IMR-90 (cell line): ENCODE measurements around the gene EPN3. TPM values are rescaled to one million over a fixed set of nuclear protein-coding genes. Genes with fewer than 3 reads are reported as not detected.

Experiments used
- ATAC-seq: fragments of 200-7000 bp; cut with Tn5 transposase; 2 replicates; pipeline ENCODE4 v1.9.1; 2020; ENCODE audit warnings: low read depth, mild to moderate bottlenecking, moderate library complexity
- BruUV-seq: library from RNA; stranded (reverse); fragments of 400-500 nt; replicated peaks from 2 replicates; lab custom pipeline; 2021; lab: Mats Ljungman, UMichigan
- CTCF ChIA-PET: fragments of 300-600 bp; formaldehyde crosslinking; extraction: SDS; loops from one replicate; lab custom pipeline; 2021; ENCODE audit warnings: antibody characterized with exemption; lab: Yijun Ruan, JAX
- POLR2A ChIA-PET: fragments of 300-600 bp; sonication (Branson Sonifier 250); formaldehyde crosslinking; loops from one replicate; lab custom pipeline; 2022; ENCODE audit warnings: antibody characterized with exemption; ENCODE audit not compliant: unreplicated experiment; lab: Charles Lee
- DNase-seq: peaks from one replicate; pipeline ENCODE4 v3.0.0; 2013
- H2AFZ ChIP-seq: replicated peaks from 2 replicates; pipeline ENCODE3; 2013; ENCODE audit warnings: low read length, mild to moderate bottlenecking; ENCODE audit not compliant: poor library complexity
- H2AK5ac ChIP-seq: 2 replicates; pipeline ENCODE4 v1.6.1; 2013; ENCODE audit warnings: low read depth, low read length, inconsistent platforms
- H2AK9ac ChIP-seq: replicated peaks from 2 replicates; pipeline ENCODE3; 2013; ENCODE audit warnings: mild to moderate bottlenecking, low read depth, low read length, moderate library complexity; ENCODE audit not compliant: poor library complexity
- H2BK120ac ChIP-seq: 2 replicates; pipeline ENCODE4 v1.6.1; 2013; ENCODE audit warnings: low read depth, low read length, inconsistent platforms
- H2BK15ac ChIP-seq: 3 replicates; pipeline ENCODE4 v1.6.1; 2013; ENCODE audit warnings: low read depth, low read length, inconsistent platforms
- H2BK20ac ChIP-seq: 2 replicates; pipeline ENCODE4 v1.6.1; 2013; ENCODE audit warnings: low read depth, mild to moderate bottlenecking, inconsistent platforms, low read length, moderate library complexity
- H2BK5ac ChIP-seq: 2 replicates; pipeline ENCODE4 v1.6.1; 2013; ENCODE audit warnings: mild to moderate bottlenecking, low read depth, low read length, inconsistent platforms; ENCODE audit not compliant: poor library complexity, severe bottlenecking
- H3K14ac ChIP-seq: replicated peaks from 2 replicates; pipeline ENCODE4 v1.6.1; 2013; ENCODE audit warnings: low read depth, low read length, inconsistent platforms
- H3K18ac ChIP-seq: 2 replicates; pipeline ENCODE4 v1.6.1; 2013; ENCODE audit warnings: low read depth, low read length, control low read depth
- H3K23ac ChIP-seq: 2 replicates; pipeline ENCODE4 v1.6.1; 2013; ENCODE audit warnings: low read depth, low read length, inconsistent platforms
- H3K27ac ChIP-seq: 2 replicates; pipeline ENCODE4 v1.5.1; 2013; ENCODE audit warnings: mild to moderate bottlenecking, control low read depth, low read length; ENCODE audit not compliant: insufficient read depth
- H3K27me3 ChIP-seq: 2 replicates; pipeline ENCODE4 v1.6.1; 2013; ENCODE audit warnings: low read length; ENCODE audit not compliant: control insufficient read depth, insufficient read depth
- H3K36me3 ChIP-seq: 2 replicates; pipeline ENCODE4 v1.6.1; 2013; ENCODE audit warnings: low read length, mixed read lengths; ENCODE audit not compliant: control insufficient read depth, insufficient read depth
- H3K4ac ChIP-seq: 2 replicates; pipeline ENCODE4 v1.6.1; 2013; ENCODE audit warnings: low read depth, low read length, inconsistent platforms
- H3K4me1 ChIP-seq: 2 replicates; pipeline ENCODE4 v1.6.1; 2013; ENCODE audit warnings: low read length, mixed read lengths; ENCODE audit not compliant: control insufficient read depth, insufficient read depth
- H3K4me2 ChIP-seq: 2 replicates; pipeline ENCODE4 v1.6.1; 2013; ENCODE audit warnings: low read depth, mild to moderate bottlenecking, control low read depth, low read length, moderate library complexity
- H3K4me3 ChIP-seq: 2 replicates; pipeline ENCODE4 v1.5.1; 2013; ENCODE audit warnings: low read depth, mild to moderate bottlenecking, control low read depth, low read length, moderate library complexity; ENCODE audit not compliant: insufficient read depth
- H3K56ac ChIP-seq: 2 replicates; pipeline ENCODE4 v1.6.1; 2013; ENCODE audit warnings: low read length, inconsistent platforms; ENCODE audit not compliant: insufficient read depth; ENCODE audit errors: extremely low read depth
- H3K79me1 ChIP-seq, 2 experiments: 2 replicates each; pipeline ENCODE4 v1.6.1; 2013; ENCODE audit warnings: low read length in 2 of 2, inconsistent platforms in 1 of 2, low read depth in 1 of 2
- H3K9ac ChIP-seq: 2 replicates; pipeline ENCODE4 v1.6.1; 2013; ENCODE audit warnings: low read depth, low read length, control low read depth
- H3K9me1 ChIP-seq: 2 replicates; pipeline ENCODE4 v1.6.1; 2013; ENCODE audit warnings: low read length, inconsistent platforms; ENCODE audit not compliant: insufficient read depth
- H3K9me3 ChIP-seq: 2 replicates; pipeline ENCODE4 v1.6.1; 2013; ENCODE audit warnings: low read length; ENCODE audit not compliant: control insufficient read depth, insufficient read depth
- H4K20me1 ChIP-seq: 2 replicates; pipeline ENCODE4 v1.6.1; 2013; ENCODE audit warnings: low read length, inconsistent platforms; ENCODE audit not compliant: insufficient read depth
- H4K5ac ChIP-seq: 2 replicates; pipeline ENCODE4 v1.6.1; 2013; ENCODE audit warnings: mild to moderate bottlenecking, low read depth, low read length, control low read depth
- H4K8ac ChIP-seq, 2 experiments: 2 replicates each; pipeline ENCODE4 v1.6.1; 2013; ENCODE audit warnings: low read depth in 2 of 2, low read length in 2 of 2, control low read depth in 1 of 2, inconsistent platforms in 1 of 2
- H4K91ac ChIP-seq: 2 replicates; pipeline ENCODE4 v1.6.1; 2013; ENCODE audit warnings: low read depth, low read length, inconsistent platforms; ENCODE audit not compliant: insufficient read depth
- BHLHE40 ChIP-seq: fragments of 150-350 bp; IDR thresholded peaks from 2 replicates; pipeline ENCODE4 v1.6.1; 2016; ENCODE audit warnings: mild to moderate bottlenecking, low read depth, low read length
- CEBPB ChIP-seq: IDR thresholded peaks from 2 replicates; pipeline ENCODE4 v1.6.1; 2012; ENCODE audit warnings: low read depth, low read length, improper control_type of control experiment
- CTCF ChIP-seq: conservative IDR thresholded peaks from 2 replicates; pipeline ENCODE4 v1.5.1; 2012; ENCODE audit warnings: mild to moderate bottlenecking, low read depth, low read length, improper control_type of control experiment
- FOS ChIP-seq: fragments of 150-350 bp; IDR thresholded peaks from 2 replicates; pipeline ENCODE4 v1.6.1; 2016; ENCODE audit warnings: low read depth, low read length
- MAZ ChIP-seq: IDR thresholded peaks from 2 replicates; pipeline ENCODE4 v1.6.1; 2012; ENCODE audit warnings: low read depth, mild to moderate bottlenecking, low read length, improper control_type of control experiment, moderate library complexity, borderline replicate concordance
- MXI1 ChIP-seq: IDR thresholded peaks from 2 replicates; pipeline ENCODE4 v1.6.1; 2012; ENCODE audit warnings: low read depth, mild to moderate bottlenecking, low read length, moderate library complexity, borderline replicate concordance
- POLR2A ChIP-seq: IDR thresholded peaks from 2 replicates; pipeline ENCODE4 v1.6.1; 2012; ENCODE audit warnings: mild to moderate bottlenecking, low read depth, low read length
- RAD21 ChIP-seq: IDR thresholded peaks from 2 replicates; pipeline ENCODE4 v1.6.1; 2012; ENCODE audit warnings: low read length, improper control_type of control experiment
- SMC3 ChIP-seq: fragments of 150-350 bp; IDR thresholded peaks from 2 replicates; pipeline ENCODE4 v1.6.1; 2016; ENCODE audit warnings: low read depth, mild to moderate bottlenecking, antibody characterized with exemption, low read length, moderate library complexity
- USF2 ChIP-seq: fragments of 150-350 bp; IDR thresholded peaks from 2 replicates; pipeline ENCODE4 v1.6.1; 2017; ENCODE audit warnings: mild to moderate bottlenecking, antibody characterized with exemption, low read length, low read depth
- WGBS, 2 experiments: methylation state at CpG; one replicate each; pipeline versions ENCODE4 v1.1.5 to v1.1.7; 2013; ENCODE audit warnings: missing lambda C conversion rate in 2 of 2; ENCODE audit not compliant: insufficient read length in 1 of 2; ENCODE audit errors: extremely low coverage in 2 of 2; 5-methylcytosine and 5-hydroxymethylcytosine counted together
- dilution Hi-C: fragments of 300-500 bp; cut with HindIII; formaldehyde crosslinking; loops from one replicate; pipeline ENCODE4 v1.14.3; 2018; ENCODE audit warnings: low sequenced_read_pairs; ENCODE audit not compliant: unreplicated experiment
- in situ Hi-C: fragments of 300-500 bp; cut with MboI; formaldehyde crosslinking; loops from 3 replicates; pipeline ENCODE4 v1.14.3; 2019; ENCODE audit warnings: low sequenced_read_pairs, inconsistent platforms, mixed read lengths
- intact Hi-C: fragments of 100-400 bp; cut with micrococcal nuclease; formaldehyde crosslinking; loops from 2 replicates; pipeline ENCODE4 v1.10.0; 2022
- polyA plus RNA-seq, 3 experiments: library from polyadenylated mRNA; depleted of rRNA; stranded (reverse); fragments of >200 nt; gene quantifications; 2 replicates each; pipeline ENCODE4 v1.2.3, GENCODE V29; 2012; ENCODE audit warnings: low replicate concordance in 1 of 3
- total RNA-seq: library from RNA; depleted of rRNA; stranded (reverse); fragments of >200 nt; gene quantifications from 2 replicates; pipeline ENCODE4 v1.2.3, GENCODE V29; 2012
- TF ChIP-seq, protein P1 (sequence below): fragments of 150-350 bp; IDR thresholded peaks from 2 replicates; pipeline ENCODE4 v1.6.1; 2016; ENCODE audit warnings: low read depth, mild to moderate bottlenecking, low read length, moderate library complexity, borderline replicate concordance

Gene EPN3
- total and polyA plus RNA-seq, 2 of the 4 experiments (the other 2 are of a cell fraction): 0.09 TPM; not detected in 1

GRCh38 chr17:50534979-50535326, 2.4 kb downstream of the EPN3 start:
- no peak overlapping the region for H3K9ac ChIP-seq
- intact Hi-C loops: no loop called here

More at GRCh38 chr17:50534979-50535326, 2.4 kb downstream of the EPN3 start:
- BruUV-seq: no TSS peak
- ChIA-PET CTCF (no interaction called here), POLR2A (no interaction called here)
- Histone ChIP-seq H2BK120ac (no peak overlapping the region), H4K8ac (no peak overlapping the region), H3K4ac (no peak overlapping the region), H3K27me3 (peaks cover 37% of the 10 kb centered on the region), H4K91ac (no peak overlapping the region), H3K18ac (no peak overlapping the region), H3K4me1 (peaks cover 11% of the 10 kb centered on the region; the same call in 1 of the 2 replicates), H3K9me1 (no peaks in the 10 kb centered on the region), H3K36me3 (no peaks in the 10 kb centered on the region), H2BK15ac (no peak overlapping the region), H2AK9ac (peak overlapping the region; percentile 55), H3K4me2 (no peak overlapping the region), H3K23ac (no peak overlapping the region), H3K27ac (no peak overlapping the region), H3K79me1 (no peaks in the 10 kb centered on the region), H4K20me1 (no peaks in the 10 kb centered on the region; the same call in 1 of the 2 replicates), H3K9me3 (no peaks in the 10 kb centered on the region), H3K4me3 (no peak overlapping the region), H2BK5ac (no peak overlapping the region), H3K14ac (no peak overlapping the region), H2AFZ (no peak overlapping the region), H2BK20ac (no peak overlapping the region), H3K56ac (no peak overlapping the region), H4K5ac (no peak overlapping the region), H2AK5ac (no peak overlapping the region)
- TF ChIP-seq POLR2A (no peak), BHLHE40 (no peak), USF2 (no peak), SMC3 (no peak), MXI1 (no peak), RAD21 (no peak), MAZ (no peak), CTCF (no peak), FOS (no peak), CEBPB (no peak)
- TF ChIP-seq, protein P1, sequence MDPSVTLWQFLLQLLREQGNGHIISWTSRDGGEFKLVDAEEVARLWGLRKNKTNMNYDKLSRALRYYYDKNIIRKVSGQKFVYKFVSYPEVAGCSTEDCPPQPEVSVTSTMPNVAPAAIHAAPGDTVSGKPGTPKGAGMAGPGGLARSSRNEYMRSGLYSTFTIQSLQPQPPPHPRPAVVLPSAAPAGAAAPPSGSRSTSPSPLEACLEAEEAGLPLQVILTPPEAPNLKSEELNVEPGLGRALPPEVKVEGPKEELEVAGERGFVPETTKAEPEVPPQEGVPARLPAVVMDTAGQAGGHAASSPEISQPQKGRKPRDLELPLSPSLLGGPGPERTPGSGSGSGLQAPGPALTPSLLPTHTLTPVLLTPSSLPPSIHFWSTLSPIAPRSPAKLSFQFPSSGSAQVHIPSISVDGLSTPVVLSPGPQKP: no peak
- DNase-seq: no peak
- no CpG with 5 or more reads among the region's 2 CpGs for WGBS, 2 experiments
- in situ Hi-C loops: no loop called here
- dilution Hi-C loops: no loop called here
- no peak for ATAC-seq
